ENCODE measurements around the gene CLIC3. TPM values are rescaled to one million over a fixed set of nuclear protein-coding genes. Genes with fewer than 3 reads are reported as not detected.

The CLIC3 gene
- total and polyA plus RNA-seq, 2 experiments from 2014 or later, result 37.7 to 98.9 TPM

- H3K9me3 ChIP-seq (ENCODE audit: low read depth), result no peaks in the 10 kb centered on the region
- in situ Hi-C loops (cut with MboI), result no loop called here
- no peaks in the 10 kb centered on the region for H3F3A ChIP-seq (ENCODE audit: insufficient read depth)
- WGBS, 2 experiments (ENCODE audit: low coverage in 1 of 2, low lambda C conversion rate in 2 of 2, missing lambda C conversion rate in 2 of 2), result 97 to 98% methylated on average over 12 to 20 of the region's 20 CpGs
- no peaks in the 10 kb centered on the region for H3K9me2 ChIP-seq (ENCODE audit: insufficient read depth)
- H2AFZ ChIP-seq, result no peak overlapping the region
- H3K79me2 ChIP-seq (ENCODE audit: insufficient read depth), result no peaks in the 10 kb centered on the region
- TF ChIP-seq EZH2phosphoT487 (IDR thresholded peaks at IDR 0.05; ENCODE audit: insufficient read depth, low read depth) (no peak), EZH2 (IDR thresholded peaks at IDR 0.05; ENCODE audit: insufficient read depth, poor library complexity, severe bottlenecking) (no peak)
- H3K27ac ChIP-seq, result no peak overlapping the region
- H3K4me1 ChIP-seq (ENCODE audit: insufficient read depth), result no peaks in the 10 kb centered on the region
- H3K4me3 ChIP-seq, result no peak overlapping the region
- no peak overlapping the region for H3K9ac ChIP-seq
- no peaks in the 10 kb centered on the region for H3K36me3 ChIP-seq (ENCODE audit: low read depth)
- H3K27me3 ChIP-seq (replicated peaks; ENCODE audit: insufficient read depth), result no peaks in the 10 kb centered on the region
- no peak for DNase-seq
- no peaks in the 10 kb centered on the region for H4K20me1 ChIP-seq (ENCODE audit: insufficient read depth)
- no peak overlapping the region for H3K4me2 ChIP-seq (ENCODE audit: unreplicated experiment)
Observed at GRCh38 chr9:137013571-137013940, 17.2 kb upstream of the CLIC3 start.

DNA sequence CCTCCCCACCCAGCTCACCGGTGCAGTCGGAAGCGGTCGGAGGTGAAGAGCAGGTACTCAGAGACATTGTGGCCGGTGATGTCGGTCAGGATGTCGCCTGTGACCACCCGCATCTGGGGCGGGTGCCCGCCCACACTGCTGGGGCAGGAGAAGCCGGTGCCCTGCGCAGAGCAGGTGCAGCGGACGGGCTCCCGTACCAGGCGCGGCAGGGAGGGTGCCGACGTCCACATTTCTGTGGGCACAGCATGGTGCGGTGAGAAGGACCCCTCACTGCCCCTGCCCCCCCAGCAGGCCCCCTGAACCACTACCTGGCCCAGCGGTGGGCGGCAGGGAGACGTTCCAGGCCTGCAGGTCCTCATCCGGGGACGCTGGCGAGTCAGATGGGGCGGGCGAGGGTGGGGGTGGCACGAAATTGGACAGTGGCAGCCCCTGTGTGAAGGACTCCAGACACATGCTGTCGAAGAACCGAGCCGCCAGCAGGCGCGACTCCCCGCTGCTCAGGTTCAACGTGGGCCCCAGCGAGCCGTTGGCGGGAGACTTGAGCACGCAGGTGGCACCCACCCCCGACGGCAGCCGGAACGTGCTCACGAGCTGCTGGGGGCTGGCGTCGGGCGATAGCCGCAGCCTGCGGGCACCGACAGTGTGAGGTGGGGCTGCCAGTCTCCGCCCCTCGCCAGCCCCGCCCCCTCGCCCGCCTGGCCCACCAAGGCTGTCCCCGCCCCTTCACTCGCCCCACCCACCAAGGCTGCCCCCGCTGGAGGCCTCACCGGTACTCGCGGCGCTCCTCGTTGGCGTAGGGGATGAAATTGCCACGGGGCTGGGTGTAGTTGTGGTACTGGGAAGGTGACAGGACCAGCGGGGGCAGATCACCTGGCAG, 16.6 kb upstream of the CLIC3 start:
- H3F3A ChIP-seq (ENCODE audit: insufficient read depth), result no peaks in the 10 kb centered on the region
- no peak overlapping the region for H3K9ac ChIP-seq
- TF ChIP-seq EZH2phosphoT487 (IDR thresholded peaks at IDR 0.05; ENCODE audit: insufficient read depth, low read depth) (no peak), EZH2 (IDR thresholded peaks at IDR 0.05; ENCODE audit: insufficient read depth, poor library complexity, severe bottlenecking) (no peak)

GRCh38 chr9:137011907-137012675, 15.7 kb upstream of the CLIC3 start:
- in situ Hi-C loops (cut with MboI), result no loop called here
- no peak for DNase-seq
- Histone ChIP-seq H3F3A (ENCODE audit: insufficient read depth) (no peaks in the 10 kb centered on the region), H3K4me1 (ENCODE audit: insufficient read depth) (no peaks in the 10 kb centered on the region), H3K27ac (no peak overlapping the region), H2AFZ (no peak overlapping the region), H3K79me2 (ENCODE audit: insufficient read depth) (no peaks in the 10 kb centered on the region), H3K9ac (no peak overlapping the region), H3K36me3 (ENCODE audit: low read depth) (no peaks in the 10 kb centered on the region), H3K9me2 (ENCODE audit: insufficient read depth) (no peaks in the 10 kb centered on the region), H4K20me1 (ENCODE audit: insufficient read depth) (no peaks in the 10 kb centered on the region), H3K4me2 (ENCODE audit: unreplicated experiment) (no peak overlapping the region), H3K27me3 (replicated peaks; ENCODE audit: insufficient read depth) (no peaks in the 10 kb centered on the region), H3K9me3 (ENCODE audit: low read depth) (no peaks in the 10 kb centered on the region), H3K4me3 (no peak overlapping the region)
- TF ChIP-seq EZH2phosphoT487 (IDR thresholded peaks at IDR 0.05; ENCODE audit: insufficient read depth, low read depth), result no peak
- no peak for TF ChIP-seq EZH2 (IDR thresholded peaks at IDR 0.05; ENCODE audit: insufficient read depth, poor library complexity, severe bottlenecking)
- 93 to 95% methylated on average over 30 to 39 of the region's 39 CpGs for WGBS, 2 experiments (ENCODE audit: low coverage in 1 of 2, low lambda C conversion rate in 2 of 2, missing lambda C conversion rate in 2 of 2)

More for the DNA sequence above, 16.6 kb upstream of the CLIC3 start:
- Histone ChIP-seq H3K79me2 (ENCODE audit: insufficient read depth) (no peaks in the 10 kb centered on the region), H3K4me2 (ENCODE audit: unreplicated experiment) (no peak overlapping the region), H4K20me1 (ENCODE audit: insufficient read depth) (no peaks in the 10 kb centered on the region), H3K9me2 (ENCODE audit: insufficient read depth) (no peaks in the 10 kb centered on the region), H2AFZ (no peak overlapping the region), H3K27me3 (replicated peaks; ENCODE audit: insufficient read depth) (no peaks in the 10 kb centered on the region), H3K4me3 (no peak overlapping the region), H3K9me3 (ENCODE audit: low read depth) (no peaks in the 10 kb centered on the region), H3K36me3 (ENCODE audit: low read depth) (no peaks in the 10 kb centered on the region), H3K27ac (no peak overlapping the region), H3K4me1 (ENCODE audit: insufficient read depth) (no peaks in the 10 kb centered on the region)
- no peak for DNase-seq
- in situ Hi-C loops (cut with MboI), result no loop called here
- 83 to 87% methylated on average over 27 to 67 of the region's 67 CpGs for WGBS, 2 experiments (ENCODE audit: low coverage in 1 of 2, low lambda C conversion rate in 2 of 2, missing lambda C conversion rate in 2 of 2)

GRCh38 chr9:137011156-137011555, 14.8 kb upstream of the CLIC3 start:
- in situ Hi-C loops (cut with MboI), result no loop called here

More at GRCh38 chr9:137011156-137011555, 14.8 kb upstream of the CLIC3 start:
- 95 to 96% methylated on average over 10 to 24 of the region's 24 CpGs for WGBS, 2 experiments (ENCODE audit: low coverage in 1 of 2, low lambda C conversion rate in 2 of 2, missing lambda C conversion rate in 2 of 2)
- Histone ChIP-seq H3K4me3 (no peak overlapping the region), H2AFZ (no peak overlapping the region), H3K79me2 (ENCODE audit: insufficient read depth) (no peaks in the 10 kb centered on the region), H3K27ac (no peak overlapping the region), H3F3A (ENCODE audit: insufficient read depth) (no peaks in the 10 kb centered on the region), H3K9me3 (ENCODE audit: low read depth) (no peaks in the 10 kb centered on the region), H3K9ac (no peak overlapping the region), H3K4me1 (ENCODE audit: insufficient read depth) (no peaks in the 10 kb centered on the region), H3K9me2 (ENCODE audit: insufficient read depth) (no peaks in the 10 kb centered on the region), H4K20me1 (ENCODE audit: insufficient read depth) (no peaks in the 10 kb centered on the region), H3K4me2 (ENCODE audit: unreplicated experiment) (no peak overlapping the region), H3K27me3 (replicated peaks; ENCODE audit: insufficient read depth) (no peaks in the 10 kb centered on the region), H3K36me3 (ENCODE audit: low read depth) (no peaks in the 10 kb centered on the region)
- TF ChIP-seq EZH2phosphoT487 (IDR thresholded peaks at IDR 0.05; ENCODE audit: insufficient read depth, low read depth) (no peak), EZH2 (IDR thresholded peaks at IDR 0.05; ENCODE audit: insufficient read depth, poor library complexity, severe bottlenecking) (no peak)
- DNase-seq, result no peak
